ENCODE results near the gene CNN3.

DNA sequence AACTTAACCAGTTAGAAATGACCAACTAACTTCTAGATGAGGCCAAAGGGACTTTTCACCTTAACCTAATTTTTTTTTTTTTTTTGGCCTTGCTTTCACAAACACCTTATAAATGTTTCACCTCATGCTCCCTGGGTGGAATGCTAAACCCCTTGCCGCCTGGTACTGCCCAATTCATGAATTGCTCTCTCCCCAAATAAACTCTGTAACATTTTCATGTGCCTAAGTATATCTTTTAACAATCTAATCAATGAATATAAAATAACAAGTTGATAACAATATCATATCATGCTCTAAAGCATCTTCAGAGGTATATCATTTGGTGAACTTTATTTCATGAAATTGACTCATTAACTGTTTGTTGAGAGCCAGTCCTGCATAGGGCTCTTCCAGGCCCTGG lies 10.9 kb upstream of the CNN3 start:
- TF ChIP-seq, protein P1, sequence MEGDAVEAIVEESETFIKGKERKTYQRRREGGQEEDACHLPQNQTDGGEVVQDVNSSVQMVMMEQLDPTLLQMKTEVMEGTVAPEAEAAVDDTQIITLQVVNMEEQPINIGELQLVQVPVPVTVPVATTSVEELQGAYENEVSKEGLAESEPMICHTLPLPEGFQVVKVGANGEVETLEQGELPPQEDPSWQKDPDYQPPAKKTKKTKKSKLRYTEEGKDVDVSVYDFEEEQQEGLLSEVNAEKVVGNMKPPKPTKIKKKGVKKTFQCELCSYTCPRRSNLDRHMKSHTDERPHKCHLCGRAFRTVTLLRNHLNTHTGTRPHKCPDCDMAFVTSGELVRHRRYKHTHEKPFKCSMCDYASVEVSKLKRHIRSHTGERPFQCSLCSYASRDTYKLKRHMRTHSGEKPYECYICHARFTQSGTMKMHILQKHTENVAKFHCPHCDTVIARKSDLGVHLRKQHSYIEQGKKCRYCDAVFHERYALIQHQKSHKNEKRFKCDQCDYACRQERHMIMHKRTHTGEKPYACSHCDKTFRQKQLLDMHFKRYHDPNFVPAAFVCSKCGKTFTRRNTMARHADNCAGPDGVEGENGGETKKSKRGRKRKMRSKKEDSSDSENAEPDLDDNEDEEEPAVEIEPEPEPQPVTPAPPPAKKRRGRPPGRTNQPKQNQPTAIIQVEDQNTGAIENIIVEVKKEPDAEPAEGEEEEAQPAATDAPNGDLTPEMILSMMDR (tag by site-specific recombination; IDR thresholded peaks at IDR 0.05), result no peak
- TF ChIP-seq ZNF311 (tag by site-specific recombination; IDR thresholded peaks at IDR 0.05; ENCODE audit: borderline replicate concordance) (no peak), YY1 (tag by site-specific recombination; IDR thresholded peaks at IDR 0.05) (no peak), ZNF133 (tag by site-specific recombination; IDR thresholded peaks at IDR 0.05) (no peak), ZBTB20 (tag by site-specific recombination; IDR thresholded peaks at IDR 0.05) (no peak), ZNF433 (tag by site-specific recombination; IDR thresholded peaks at IDR 0.05; ENCODE audit: low read depth) (no peak)
- TF ChIP-seq, protein P2, sequence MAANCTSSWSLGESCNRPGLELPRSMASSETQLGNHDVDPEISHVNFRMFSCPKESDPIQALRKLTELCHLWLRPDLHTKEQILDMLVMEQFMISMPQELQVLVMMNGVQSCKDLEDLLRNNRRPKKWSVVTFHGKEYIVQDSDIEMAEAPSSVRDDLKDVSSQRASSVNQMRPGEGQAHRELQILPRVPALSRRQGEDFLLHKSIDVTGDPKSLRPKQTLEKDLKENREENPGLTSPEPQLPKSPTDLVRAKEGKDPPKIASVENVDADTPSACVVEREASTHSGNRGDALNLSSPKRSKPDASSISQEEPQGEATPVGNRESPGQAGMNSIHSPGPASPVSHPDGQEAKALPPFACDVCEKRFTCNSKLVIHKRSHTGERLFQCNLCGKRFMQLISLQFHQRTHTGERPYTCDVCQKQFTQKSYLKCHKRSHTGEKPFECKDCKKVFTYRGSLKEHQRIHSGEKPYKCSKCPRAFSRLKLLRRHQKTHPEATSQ (tag by site-specific recombination; IDR thresholded peaks at IDR 0.05), result no peak
- TF ChIP-seq, protein P3, sequence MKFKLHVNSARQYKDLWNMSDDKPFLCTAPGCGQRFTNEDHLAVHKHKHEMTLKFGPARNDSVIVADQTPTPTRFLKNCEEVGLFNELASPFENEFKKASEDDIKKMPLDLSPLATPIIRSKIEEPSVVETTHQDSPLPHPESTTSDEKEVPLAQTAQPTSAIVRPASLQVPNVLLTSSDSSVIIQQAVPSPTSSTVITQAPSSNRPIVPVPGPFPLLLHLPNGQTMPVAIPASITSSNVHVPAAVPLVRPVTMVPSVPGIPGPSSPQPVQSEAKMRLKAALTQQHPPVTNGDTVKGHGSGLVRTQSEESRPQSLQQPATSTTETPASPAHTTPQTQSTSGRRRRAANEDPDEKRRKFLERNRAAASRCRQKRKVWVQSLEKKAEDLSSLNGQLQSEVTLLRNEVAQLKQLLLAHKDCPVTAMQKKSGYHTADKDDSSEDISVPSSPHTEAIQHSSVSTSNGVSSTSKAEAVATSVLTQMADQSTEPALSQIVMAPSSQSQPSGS (tag by site-specific recombination; IDR thresholded peaks at IDR 0.05; ENCODE audit: low read depth), result no peak

Data from HEK293 (cell line).